PC-3 (cell line): ENCODE measurements around the gene SDK1.

Experiments
- EZH2 ChIP-seq: fragments of 300-600 bp; sonication (generic); IDR thresholded peaks from one replicate; pipeline ENCODE4 v1.6.1; 2017; ENCODE audit warnings: antibody characterized with exemption, mild to moderate bottlenecking, low read length; ENCODE audit not compliant: unreplicated experiment
- TF ChIP-seq, protein P1 (sequence below): fragments of 300-600 bp; sonication (generic); conservative IDR thresholded peaks from 2 replicates; pipeline ENCODE4 v1.5.1; 2017; ENCODE audit warnings: antibody characterized with exemption, low read depth, mild to moderate bottlenecking, low read length

DNA sequence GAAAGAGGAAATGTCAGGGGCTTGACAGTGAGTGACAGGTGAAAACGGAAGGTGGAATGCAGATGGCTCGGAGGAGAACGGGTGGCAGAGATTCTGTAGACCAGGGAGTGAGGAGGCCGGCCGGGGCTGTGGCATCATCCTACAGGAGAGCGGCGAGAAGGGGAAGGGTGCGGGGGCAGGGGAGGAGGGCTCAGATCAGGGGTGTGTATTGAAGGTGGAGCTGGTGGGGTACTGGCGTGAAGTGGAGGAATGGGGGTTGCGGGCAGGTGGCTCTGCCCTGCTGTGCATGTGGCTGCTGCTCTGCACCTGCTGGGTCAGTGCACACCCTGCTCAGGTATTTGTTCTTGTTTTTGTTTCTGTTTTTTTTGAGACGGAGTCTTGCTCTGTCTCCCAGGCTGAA is 910.2 kb downstream of the SDK1 start:
- TF ChIP-seq, protein P1, sequence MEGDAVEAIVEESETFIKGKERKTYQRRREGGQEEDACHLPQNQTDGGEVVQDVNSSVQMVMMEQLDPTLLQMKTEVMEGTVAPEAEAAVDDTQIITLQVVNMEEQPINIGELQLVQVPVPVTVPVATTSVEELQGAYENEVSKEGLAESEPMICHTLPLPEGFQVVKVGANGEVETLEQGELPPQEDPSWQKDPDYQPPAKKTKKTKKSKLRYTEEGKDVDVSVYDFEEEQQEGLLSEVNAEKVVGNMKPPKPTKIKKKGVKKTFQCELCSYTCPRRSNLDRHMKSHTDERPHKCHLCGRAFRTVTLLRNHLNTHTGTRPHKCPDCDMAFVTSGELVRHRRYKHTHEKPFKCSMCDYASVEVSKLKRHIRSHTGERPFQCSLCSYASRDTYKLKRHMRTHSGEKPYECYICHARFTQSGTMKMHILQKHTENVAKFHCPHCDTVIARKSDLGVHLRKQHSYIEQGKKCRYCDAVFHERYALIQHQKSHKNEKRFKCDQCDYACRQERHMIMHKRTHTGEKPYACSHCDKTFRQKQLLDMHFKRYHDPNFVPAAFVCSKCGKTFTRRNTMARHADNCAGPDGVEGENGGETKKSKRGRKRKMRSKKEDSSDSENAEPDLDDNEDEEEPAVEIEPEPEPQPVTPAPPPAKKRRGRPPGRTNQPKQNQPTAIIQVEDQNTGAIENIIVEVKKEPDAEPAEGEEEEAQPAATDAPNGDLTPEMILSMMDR, result no peak
- no peak for TF ChIP-seq EZH2
